CD1c-positive myeloid dendritic cell (primary cell): Measurements from ENCODE around the gene ENDOV.

Source experiments
- DNase-seq: peaks from one replicate; pipeline ENCODE4 v3.0.0-alpha.2; 2016; ENCODE audit errors: extremely low spot score

The ENDOV gene

DNA sequence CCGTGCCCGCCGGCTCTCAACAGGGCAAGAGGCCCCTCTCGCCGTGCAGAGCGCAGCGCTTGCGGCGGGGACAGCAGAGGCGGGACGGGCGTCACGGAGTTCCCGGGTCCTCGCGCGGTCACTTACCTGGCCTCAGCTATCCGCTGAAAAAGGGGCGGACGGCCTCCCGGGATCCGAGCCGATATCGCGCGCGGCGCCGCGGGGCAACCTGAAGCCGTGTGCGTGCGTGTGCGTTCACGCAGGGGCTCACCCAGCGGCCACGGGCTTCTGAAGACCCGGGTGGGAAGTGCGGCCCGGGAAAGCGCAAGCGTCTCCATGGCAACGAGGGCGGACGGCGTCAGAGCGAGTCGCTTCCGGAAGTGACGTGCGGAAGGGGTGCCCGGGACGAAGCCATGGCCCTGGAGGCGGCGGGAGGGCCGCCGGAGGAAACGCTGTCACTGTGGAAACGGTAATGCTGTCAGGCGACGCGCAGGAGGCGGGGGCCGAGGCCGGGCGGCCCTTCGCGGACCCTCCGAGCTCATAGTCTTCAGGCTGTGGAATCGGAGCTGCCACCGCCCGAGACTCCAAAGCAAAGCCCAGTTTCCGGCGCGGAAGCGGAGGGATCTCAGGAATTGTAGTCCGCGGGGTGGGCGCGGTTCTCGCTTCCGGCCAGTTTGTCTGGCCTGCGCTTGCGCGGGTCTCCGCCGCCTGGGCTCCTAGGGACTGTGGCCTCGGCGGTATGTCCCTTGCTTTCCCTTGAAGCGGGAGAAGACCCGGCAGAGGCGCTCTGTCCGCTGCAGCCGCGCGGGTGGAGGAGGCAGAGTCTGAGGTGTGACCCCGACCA lies at the start of gene ENDOV:
ENDOV (plus strand) TSS at position 365 of the 823 bp plus-strand sequence; CDS start at position 393, 28 bp downstream.
- DNase-seq = peak; percentile 99

DNA sequence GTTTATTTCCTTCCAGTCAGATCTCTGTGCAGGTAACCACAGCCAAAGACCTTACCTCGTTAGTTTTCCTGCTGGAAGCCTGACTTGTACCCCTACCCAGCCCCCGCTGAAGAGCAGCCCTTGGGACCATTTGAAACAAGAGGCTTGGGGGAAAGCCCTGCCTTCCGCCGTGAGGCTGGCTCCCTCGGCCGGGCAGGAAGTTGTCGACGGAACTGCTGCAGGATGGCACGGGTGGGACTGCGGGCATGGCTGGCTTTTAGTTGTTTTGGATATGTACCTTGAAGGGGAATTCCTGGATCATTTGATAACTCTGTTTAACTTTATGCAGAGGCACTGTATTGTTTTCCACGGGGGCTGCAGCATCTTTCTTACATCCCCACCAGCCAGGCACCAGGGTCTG lies 49.0 kb upstream of the ENDOV start:
- DNase-seq = no peak

DNA sequence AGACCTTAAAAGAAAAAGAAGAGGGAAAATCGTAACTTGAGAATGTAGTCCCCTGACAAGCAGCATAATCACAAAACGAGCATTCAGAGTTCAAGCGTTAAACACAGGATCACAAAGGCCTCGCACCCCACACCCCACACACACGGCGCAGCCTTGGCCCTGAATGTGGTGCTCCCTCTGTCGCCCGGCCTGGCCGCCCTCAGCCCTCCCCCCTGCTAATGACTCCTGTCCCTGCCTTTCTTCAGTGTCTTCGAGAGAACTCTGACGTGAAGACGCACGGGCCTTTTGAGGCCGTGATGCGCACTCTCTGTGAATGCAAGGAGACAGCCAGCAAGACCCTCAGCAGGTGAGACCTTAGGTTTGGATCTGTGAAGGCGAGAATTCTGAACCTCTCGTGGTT lies 47.5 kb upstream of the ENDOV start:
- no peak for DNase-seq

DNA sequence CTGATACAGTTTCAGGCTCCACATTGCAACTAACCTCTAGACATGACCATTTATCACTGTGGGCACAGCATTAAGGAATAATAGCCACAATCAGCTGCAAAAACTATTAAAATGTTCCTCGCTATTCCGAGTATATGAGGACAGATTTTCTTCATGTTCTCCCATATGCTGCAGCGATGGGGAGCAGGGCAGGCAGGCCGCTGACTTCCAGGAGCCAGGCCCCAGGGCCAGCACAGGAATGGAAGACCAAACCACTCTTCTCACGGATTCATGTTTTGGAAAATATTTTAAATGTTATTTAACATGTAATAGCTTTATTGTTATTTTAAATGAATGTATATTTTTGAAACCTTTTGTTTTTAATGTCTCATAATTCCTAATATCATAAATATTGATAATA lies 43.8 kb upstream of the ENDOV start:
- no peak for DNase-seq

DNA sequence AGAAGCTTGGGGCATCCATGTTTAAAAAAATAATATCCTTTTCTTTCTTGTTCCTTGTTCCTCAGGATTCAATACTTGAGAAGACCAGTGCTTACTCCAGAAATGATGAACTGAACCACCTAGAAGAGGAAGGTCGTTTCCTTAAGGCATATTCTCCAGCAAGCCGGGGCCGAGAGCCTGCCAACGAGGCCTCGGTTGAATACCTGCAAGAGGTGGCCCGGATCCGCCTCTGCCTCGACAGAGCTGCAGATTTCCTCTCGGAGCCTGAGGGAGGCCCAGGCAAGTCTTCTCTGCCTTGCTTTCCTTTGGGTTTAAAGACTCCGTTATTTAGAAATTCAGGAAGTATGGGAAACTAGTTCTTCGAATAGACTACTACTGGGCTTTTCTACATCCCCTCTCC lies 42.5 kb upstream of the ENDOV start:
- no peak for DNase-seq

DNA sequence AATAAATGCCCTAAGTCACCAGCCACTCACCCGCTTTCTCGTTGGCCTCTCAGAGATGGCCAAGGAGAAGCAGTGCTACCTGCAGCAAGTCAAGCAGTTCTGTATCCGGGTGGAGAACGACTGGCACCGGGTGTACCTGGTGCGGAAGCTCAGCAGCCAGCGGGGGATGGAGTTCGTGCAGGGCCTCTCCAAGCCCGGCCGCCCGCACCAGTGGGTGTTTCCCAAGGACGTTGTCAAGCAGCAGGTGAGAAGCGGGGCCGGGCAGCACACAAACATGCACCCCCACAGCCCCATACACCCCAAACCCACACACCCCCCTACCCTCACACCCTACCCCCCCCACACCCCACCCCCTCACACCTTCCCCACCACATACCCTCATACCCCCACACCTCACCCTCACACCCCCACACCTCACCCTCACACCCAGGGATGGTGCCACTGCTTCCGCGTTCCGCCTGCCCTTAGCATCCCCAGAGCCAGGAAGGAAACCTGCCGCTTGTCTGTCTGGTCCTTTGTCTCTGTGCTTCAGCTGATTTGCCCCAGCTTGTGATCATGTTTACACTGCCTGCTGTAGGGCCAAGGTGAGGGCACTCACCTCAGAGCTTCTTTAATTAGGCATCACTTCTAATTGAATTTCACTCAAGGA lies 41.9 kb upstream of the ENDOV start:
- no peak for DNase-seq

DNA sequence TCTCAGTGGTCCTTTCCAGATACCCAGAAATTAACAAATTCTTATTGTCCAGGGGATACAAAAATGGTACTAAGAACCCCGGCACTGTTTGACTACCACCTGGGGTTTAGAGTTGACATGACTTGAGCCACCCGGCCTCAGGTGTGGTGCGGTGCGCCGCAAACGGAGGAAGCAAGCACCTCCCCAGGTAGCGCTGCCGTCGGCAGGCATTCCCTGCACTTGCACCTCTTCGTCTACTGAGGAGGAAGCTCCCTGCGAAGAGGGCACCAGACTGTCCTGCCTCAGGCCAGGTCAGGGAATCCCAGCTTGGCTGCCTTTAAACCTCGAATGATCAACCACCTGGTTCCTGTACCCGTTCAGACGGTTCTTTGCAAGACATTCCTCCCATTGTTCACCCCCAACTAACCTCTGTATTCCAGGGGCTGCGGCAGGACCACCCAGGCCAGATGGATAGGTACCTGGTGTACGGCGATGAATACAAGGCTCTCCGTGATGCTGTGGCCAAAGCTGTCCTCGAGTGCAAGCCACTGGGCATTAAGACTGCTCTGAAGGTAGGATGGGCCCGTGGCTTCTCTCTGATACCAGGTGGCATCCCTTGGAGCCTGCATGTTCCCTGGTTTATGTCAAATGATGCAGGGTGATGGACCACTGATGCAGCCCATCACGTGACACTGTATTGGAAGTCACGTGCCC lies 40.8 kb upstream of the ENDOV start:
- DNase-seq = no peak

DNA sequence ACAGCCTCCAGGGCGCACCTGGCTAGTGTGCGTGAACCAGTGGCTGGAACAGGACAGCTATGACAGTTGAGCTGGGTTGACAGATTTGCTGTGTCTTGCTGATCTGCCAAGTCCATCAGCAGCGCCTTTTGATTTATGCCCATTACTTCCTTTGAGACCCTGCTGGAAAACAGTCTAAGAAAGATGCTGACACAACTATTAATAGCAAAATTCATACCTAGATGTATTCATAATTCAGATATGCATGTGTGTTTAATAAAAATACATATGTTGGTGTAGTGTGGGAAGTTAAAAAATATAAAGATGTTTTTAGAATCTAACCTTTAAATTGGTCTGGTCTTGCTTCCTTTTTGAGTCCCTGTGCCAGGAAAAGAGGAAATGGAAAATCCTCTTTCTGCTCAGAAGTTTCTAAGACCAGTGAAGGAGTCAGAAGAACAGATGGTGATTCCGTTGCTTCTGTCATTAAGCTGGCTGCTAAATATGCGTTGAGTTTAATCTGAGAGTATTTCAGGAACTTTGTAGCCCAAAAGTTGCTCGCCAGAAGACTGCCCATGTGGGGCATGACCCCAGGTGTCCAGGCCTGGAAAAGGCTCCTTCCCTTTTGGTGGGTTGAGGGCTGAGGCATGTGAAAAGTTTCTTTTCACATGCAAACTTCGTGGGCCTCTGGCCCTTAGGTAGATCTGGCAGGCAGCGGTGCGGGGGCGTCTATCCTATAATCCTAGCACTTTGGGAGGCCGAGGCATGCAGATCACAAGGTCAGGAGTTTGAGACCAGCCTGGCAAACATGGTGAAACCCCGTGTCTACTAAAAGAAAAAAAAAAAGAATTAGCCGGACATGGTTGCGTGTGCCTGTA lies 40.0 kb upstream of the ENDOV start:
- DNase-seq = peak; percentile 46

DNA sequence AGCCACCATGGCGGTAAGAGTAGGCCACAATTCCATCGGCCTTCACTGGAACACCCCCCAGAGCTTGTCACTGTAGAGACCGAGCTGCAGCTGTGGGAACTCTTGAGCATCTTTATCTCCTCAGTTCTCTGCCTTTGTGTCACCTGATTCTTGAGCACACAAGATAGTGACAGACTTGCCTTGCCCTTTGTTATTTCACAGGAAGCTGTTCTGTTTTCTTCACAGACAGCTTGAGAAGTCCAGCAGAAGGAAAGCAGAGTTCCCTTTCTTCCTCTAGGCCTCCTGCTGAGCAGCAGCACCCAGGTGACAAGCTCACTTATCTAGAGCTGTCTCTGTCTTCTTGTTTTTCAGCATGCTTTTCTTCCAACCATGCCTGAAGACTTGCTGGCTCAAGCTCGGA lies 38.4 kb upstream of the ENDOV start:
- no peak for DNase-seq

DNA sequence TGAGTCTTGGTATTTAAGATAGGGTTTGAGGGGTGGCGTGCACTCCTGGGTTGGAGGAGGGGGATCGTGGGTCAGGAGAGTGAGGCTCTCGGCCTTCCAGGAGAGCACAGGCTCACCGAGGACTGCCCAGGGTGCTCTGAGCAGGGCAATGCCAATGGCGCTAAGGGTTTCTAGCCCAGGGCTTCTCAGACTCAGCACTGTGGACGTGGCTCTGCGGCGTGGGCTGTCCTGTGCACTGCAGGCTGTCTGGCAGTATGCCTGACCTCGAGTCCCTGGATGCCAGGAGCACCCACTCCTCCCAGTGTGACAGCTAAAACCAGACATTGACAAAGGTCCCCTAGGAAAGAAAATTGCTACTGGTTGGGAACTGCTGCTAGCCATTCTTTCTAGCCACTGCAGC lies 37.2 kb upstream of the ENDOV start:
- no peak for DNase-seq

DNA sequence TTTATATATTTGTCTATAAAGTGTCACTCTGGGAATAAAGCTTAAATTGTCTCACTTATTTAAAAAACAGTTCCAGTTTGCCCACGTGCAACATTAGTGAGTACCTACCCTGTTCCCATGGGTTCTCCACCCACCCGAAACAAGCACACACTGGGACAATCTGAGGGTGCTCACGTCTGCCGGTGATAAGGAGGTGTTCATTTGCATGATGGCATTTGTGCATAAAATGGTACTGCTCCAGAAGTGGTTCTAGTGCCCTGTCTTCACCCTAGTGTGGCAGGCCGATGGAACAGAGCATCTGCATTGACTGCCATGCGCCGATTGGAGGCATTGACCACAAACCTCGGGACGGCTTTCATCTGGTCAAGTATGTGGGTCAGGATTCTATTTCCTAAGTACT lies 35.6 kb upstream of the ENDOV start:
- DNase-seq = no peak

DNA sequence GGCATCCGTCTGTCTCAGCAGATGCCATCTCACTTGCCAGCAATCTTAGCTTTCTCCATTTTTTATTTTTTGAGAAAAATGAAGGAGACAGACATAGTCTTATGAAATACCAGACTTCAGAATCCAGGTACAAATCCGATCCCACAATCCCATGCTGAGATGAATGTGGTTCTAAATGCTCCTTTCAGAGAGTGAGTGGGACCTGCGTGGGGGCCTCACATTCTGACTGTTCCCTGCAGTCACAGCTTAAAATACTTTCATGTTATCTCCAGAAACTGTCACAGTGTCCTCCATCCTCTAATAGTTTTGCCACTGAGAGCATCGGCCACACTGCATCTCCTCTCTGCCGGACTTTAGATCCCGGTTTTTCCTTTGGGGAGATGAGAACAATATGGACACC lies 34.9 kb upstream of the ENDOV start:
- DNase-seq = no peak

DNA sequence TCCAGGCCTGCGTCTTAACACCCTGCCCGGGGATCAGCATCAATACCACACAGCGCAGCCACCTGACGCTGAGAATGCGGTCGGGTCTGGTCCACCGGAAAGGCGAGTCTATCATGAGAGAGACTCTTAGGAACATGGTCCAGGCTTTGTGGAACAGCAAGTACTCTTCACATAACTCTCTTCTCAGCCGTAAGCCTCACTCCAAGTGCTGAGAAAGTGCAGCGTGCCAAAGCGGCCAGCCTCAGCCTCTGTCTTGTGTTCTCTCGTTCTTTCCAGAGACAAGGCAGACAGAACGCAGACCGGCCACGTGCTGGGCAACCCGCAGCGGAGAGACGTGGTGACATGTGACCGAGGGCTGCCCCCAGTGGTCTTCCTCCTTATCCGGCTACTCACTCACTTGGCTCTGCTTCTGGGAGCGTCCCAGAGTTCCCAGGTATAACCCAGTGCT lies 34.4 kb upstream of the ENDOV start:
- DNase-seq = no peak

DNA sequence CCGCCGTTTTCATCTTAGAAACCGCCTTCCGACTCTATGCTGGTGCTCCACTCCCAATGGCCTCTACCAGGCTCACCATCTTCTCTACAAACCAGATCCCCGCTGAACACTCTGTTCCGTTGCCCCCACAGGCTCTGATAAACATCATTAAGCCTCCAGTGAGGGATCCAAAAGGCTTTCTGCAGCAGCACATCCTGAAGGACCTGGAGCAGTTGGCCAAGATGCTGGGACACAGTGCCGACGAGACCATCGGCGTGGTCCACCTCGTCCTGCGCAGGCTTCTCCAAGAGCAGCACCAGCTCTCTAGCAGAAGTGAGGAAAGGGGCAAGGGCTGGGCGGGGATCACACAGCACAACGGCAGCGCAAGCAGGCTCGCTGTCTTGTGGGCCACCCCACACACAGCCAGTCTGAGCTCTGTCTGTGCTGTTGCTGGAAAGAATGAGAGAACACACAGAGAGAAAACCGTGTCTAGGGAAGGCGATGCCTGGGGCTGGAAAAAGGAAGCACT lies 33.5 kb upstream of the ENDOV start:
- DNase-seq = no peak

DNA sequence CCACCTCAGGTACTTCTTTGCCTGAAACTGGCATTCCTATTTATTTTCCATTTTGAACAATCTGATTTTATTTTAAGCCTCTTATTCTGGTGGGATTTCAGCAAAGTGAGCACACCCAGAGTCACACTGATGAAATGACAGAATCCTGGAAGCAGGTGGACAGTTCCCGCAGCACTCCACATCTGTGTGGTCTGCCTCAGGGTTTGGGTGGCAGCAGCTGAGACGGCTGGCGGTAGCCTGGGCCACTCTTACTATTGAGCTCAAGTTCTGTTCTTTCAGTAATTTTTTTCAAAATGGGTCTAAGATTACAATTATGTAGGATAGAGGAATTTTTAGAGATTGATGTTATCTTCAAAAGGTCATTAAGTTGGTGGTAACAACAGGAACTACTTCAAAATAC lies 32.5 kb upstream of the ENDOV start:
- DNase-seq = no peak

DNA sequence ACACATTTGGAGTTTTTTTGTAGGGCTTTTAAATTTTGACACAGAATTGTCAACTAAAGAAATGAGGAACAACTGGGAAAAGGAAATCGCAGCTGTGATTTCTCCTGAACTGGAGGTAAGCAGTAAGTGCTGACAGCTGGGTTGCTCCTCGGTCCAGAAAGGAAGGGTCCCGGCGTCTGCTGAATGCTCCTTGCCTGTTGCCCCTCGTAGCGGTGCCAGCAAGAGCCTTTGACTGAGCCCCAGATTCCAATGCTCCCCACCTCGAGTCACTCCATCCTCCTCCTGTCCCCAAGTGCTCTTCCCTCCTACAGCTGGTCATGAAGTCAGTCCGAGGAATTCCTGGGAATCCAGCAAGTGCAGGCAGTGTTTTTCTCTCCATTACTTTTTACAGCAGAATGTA lies 32.0 kb upstream of the ENDOV start:
- no peak for DNase-seq

DNA sequence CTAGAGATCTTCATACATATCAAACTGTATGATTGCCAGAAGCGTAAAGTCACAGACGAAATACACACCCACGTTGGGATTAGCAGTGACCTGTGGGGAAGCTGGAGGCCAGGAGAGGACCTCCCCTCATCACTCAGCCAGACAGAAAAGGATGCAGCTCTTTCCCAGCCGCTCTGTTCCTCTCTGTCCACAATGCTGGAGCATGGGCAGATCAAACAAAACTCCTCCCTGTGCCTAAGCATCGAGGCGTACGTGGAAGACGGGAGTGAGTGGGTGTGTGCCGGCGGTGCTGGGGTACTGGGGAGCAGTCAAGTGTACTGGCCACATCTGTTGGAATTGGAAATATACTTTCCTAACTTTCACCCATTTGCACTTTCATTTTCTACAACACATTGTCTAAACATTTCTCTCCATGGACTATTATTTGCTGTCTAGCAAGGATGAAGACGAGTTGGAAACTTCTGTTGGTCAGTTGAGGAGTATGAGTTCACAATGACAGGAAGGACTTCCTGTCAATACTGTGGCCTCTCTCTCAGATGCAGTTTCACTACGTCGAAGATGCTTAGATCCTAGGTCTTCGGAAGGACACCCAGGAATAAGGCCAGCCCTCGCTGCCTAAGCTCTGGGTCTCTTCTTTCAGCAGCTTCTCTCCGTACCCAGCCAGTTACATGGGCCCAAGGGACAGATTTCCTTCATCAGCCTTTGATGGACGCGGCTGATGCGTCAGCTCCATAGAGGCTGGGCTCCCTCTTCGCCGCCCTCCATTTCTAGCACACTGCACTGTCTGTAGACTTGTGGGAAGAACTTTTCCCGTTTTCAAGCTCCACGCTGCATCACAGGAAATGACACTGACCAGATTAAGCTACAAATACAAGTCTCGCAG lies 30.6 kb upstream of the ENDOV start:
- no peak for DNase-seq

DNA sequence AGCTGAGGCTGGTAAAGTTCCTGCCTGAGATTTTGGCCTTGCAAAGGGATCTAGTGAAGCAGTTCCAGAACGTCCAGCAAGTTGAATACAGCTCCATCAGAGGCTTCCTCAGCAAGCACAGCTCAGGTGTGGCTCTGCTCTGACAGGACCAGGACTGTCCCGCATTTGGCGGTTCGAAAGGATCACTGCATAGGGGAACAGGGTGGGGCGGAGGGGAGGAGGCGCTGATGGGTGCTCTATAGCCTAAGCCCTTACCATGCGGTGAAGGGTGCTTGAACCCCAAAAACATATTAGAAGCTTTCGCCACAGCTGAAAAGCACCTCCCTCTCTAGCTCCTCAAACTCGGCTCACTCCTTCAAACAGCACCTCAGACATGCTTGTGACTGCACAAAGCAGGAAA lies 29.9 kb upstream of the ENDOV start:
- no peak for DNase-seq

DNA sequence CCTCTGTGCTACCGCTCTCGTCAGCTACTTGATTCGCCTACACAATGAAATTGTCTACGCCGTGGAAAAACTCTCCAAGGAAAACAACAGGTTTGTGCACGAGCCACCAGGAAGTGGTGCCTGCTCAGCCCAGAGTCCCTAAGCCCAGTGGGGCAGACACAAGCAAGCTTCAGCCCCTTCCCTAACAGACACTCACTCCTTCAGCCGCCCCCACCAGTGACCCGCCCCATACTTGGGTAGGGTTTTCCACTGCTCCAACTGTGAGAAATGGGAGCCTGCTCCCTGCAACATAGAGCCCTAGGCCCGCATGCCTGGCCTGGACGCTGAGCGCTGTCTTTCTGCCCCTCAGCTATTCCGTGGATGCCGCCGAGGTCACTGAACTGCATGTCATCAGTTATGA lies 28.6 kb upstream of the ENDOV start:
- no peak for DNase-seq

DNA sequence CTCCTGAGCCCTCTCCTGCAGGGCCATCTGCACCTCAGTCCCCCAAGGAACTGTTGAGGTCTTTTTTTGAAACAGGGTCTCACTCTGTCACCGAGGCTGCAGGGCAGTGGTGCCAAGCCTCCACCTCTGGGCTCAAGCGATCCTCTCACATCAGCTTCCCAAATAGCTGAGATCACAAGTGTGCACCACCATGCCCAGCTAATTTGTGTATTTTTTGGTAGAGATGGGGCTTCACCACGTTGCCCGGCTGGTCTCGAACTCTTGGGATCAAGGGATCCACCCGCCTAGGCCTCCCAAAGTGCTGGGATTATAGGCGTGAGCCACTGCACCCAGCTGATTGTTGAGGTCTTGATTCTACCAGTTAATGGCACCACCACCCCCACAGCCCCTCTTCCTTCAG lies 27.9 kb upstream of the ENDOV start:
- no peak for DNase-seq

DNA sequence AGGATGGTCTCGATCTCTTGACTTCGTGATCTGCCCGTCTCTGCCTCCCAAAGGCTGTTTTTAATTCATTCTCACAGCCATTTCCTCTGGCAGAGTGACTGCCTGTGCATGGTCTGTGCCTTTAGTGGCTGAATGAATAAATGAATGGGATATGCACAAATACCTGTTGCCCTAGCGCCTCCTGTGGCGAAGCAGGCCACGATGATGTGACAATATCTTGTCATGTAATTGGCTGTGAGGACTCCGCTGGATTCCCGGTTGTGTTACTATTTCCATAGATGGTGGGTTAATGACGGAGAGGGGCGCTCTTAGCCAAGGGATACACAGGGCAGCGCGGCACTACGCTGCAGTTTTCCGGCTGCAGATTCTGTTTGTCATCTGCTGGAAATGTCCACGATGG lies 26.8 kb upstream of the ENDOV start:
- no peak for DNase-seq
